HuH-7.5 (cell line): ENCODE data around the gene RNF32.
"Not testable (repeated sequence)": the region's sequence is repeated elsewhere in the genome, so short reads cannot be mapped to it uniquely, and the experiment has no call there.

Experiments used
- DNase-seq: peaks from one replicate; pipeline ENCODE4 v3.0.0; 2011; ENCODE audit warnings: low spot score

The RNF32 gene

GRCh38 chr7:156675721-156676120 lies 35.1 kb downstream of the RNF32 start:
- no peak for DNase-seq

GRCh38 chr7:156676263-156676662 lies 35.7 kb downstream of the RNF32 start:
- DNase-seq, result no peak

- DNase-seq, result no peak
These were observed 36.9 kb downstream of the RNF32 start for GRCh38 chr7:156677374-156678054.

- no peak for DNase-seq
These were observed 39.7 kb downstream of the RNF32 start for GRCh38 chr7:156680281-156680680.

GRCh38 chr7:156682928-156683327 lies 42.4 kb downstream of the RNF32 start:
- DNase-seq, result no peak

- no peak for DNase-seq
These were observed 43.7 kb downstream of the RNF32 start for GRCh38 chr7:156684251-156684650.

GRCh38 chr7:156684661-156685060 lies 44.1 kb downstream of the RNF32 start:
- no peak for DNase-seq

GRCh38 chr7:156691764-156692163 lies 51.2 kb downstream of the RNF32 start:
- no peak for DNase-seq

- no peak for DNase-seq
These were observed 52.3 kb downstream of the RNF32 start for GRCh38 chr7:156692849-156693248.

GRCh38 chr7:156693627-156694026 lies 53.1 kb downstream of the RNF32 start:
- no peak for DNase-seq

- not testable (repeated sequence) for DNase-seq
These were observed 56.7 kb downstream of the RNF32 start for GRCh38 chr7:156697283-156697682.

GRCh38 chr7:156698512-156698911 lies 57.9 kb downstream of the RNF32 start:
- not testable (repeated sequence) for DNase-seq

GRCh38 chr7:156701787-156702186 lies 61.2 kb downstream of the RNF32 start:
- not testable (repeated sequence) for DNase-seq

- DNase-seq, result no peak
These were observed 61.8 kb downstream of the RNF32 start for GRCh38 chr7:156702399-156702798.

GRCh38 chr7:156703209-156703608 lies 62.6 kb downstream of the RNF32 start:
- DNase-seq, result no peak

- no peak for DNase-seq
These were observed 63.4 kb downstream of the RNF32 start for GRCh38 chr7:156703773-156704482.

GRCh38 chr7:156722043-156722826 lies 81.7 kb downstream of the RNF32 start:
- no peak for DNase-seq

- peak; percentile 13 for DNase-seq
These were observed 84.5 kb downstream of the RNF32 start for GRCh38 chr7:156725073-156725472.

GRCh38 chr7:156725936-156726335 lies 85.4 kb downstream of the RNF32 start:
- DNase-seq, result no peak
